ENCODE data around the gene TST. TPM values are rescaled to one million over a fixed set of nuclear protein-coding genes. Genes with fewer than 3 reads are reported as not detected.

The TST gene
- polyA plus RNA-seq, 2 of the 4 experiments (the other 2 are of a cell fraction): 43.2 to 50.1 TPM

GRCh38 chr22:37022483-37023337, 3.5 kb upstream of the TST start:
- FAIRE-seq (no peak), ATAC-seq (no peak), DNase-seq (ENCODE audit: low read depth in 1 of 2, low spot score in 1 of 2) (no peak)
- peaks cover 53% of the 10 kb centered on the region for H3K4me1 ChIP-seq
- TF ChIP-seq HDAC2 (IDR thresholded peaks at IDR 0.05): no peak
- TF ChIP-seq HOXB5 (CRISPR knock-in tag; IDR thresholded peaks at IDR 0.05): no peak
- no peak for TF ChIP-seq CHD2 (IDR thresholded peaks at IDR 0.05; ENCODE audit: low read length, partially characterized antibody)
- TF ChIP-seq HOXB13 (CRISPR knock-in tag; IDR thresholded peaks at IDR 0.05; ENCODE audit: low read depth): no peak
- TF ChIP-seq SREBF2 (IDR thresholded peaks at IDR 0.05): no peak
- no peak for TF ChIP-seq TP53 (CRISPR knock-in tag; IDR thresholded peaks at IDR 0.05)
- TF ChIP-seq KDM5A (IDR thresholded peaks at IDR 0.05): no peak
- no peak for TF ChIP-seq ZSCAN20 (CRISPR knock-in tag; IDR thresholded peaks at IDR 0.05)
- TF ChIP-seq EP300 (IDR thresholded peaks at IDR 0.05): no peak
- TF ChIP-seq KDM1A (IDR thresholded peaks at IDR 0.05; ENCODE audit: low read depth): no peak
- TF ChIP-seq HEYL (CRISPR knock-in tag; IDR thresholded peaks at IDR 0.05): no peak
- TF ChIP-seq EHMT2 (IDR thresholded peaks at IDR 0.05; ENCODE audit: low read depth): no peak
- peak overlapping the region; percentile 71 for H3K4me2 ChIP-seq
- no peak overlapping the region for H3K4me3 ChIP-seq
- ChIA-PET POLR2A (no interaction called here), CTCF (interaction anchor here (0.6 to 13.1 kb wide), 16 partner anchors 8 to 157 kb away, joined by 3 to 142 read pairs (median 4); partner anchors contain the start of gene KCTD17)
- 83% methylated on average over 11 of the region's 16 CpGs for WGBS (ENCODE audit: missing lambda C conversion rate)
- peak overlapping the region; percentile 35 to 99; a peak in 4 of 6 replicates for H3K27ac ChIP-seq
- no peaks in the 10 kb centered on the region for H3K9me3 ChIP-seq

GRCh38 chr22:37021710-37022482, 2.6 kb upstream of the TST start:
- H3K4me1 ChIP-seq: peaks cover 61% of the 10 kb centered on the region
- FAIRE-seq (no peak), ATAC-seq (peak in 1 of 2 experiments; percentile 49; a peak in 3 of 6 replicates), DNase-seq (ENCODE audit: low read depth in 1 of 2, low spot score in 1 of 2) (peak in 1 of 2 experiments; percentile 55)
- TF ChIP-seq CTCF (IDR thresholded peaks at IDR 0.05) (peak; percentile 70), RAD21 (conservative IDR thresholded peaks at IDR 0.05 in 1 of 2, IDR thresholded peaks at IDR 0.05 in 1 of 2) (peak in 1 of 2 experiments; percentile 11; a peak in 1 of 5 replicates), MAX (IDR thresholded peaks at IDR 0.05) (no peak)
- no peaks in the 10 kb centered on the region for H3K9me3 ChIP-seq
- peak overlapping the region; percentile 71 for H3K4me2 ChIP-seq
- H3K4me3 ChIP-seq: no peak overlapping the region
- POLR2A ChIA-PET: no interaction called here
- peak overlapping the region; percentile 35 to 99; a peak in 4 of 6 replicates for H3K27ac ChIP-seq
- 86% methylated on average over 7 of the region's 13 CpGs for WGBS (ENCODE audit: missing lambda C conversion rate)
- CTCF ChIA-PET: interaction anchor here (0.6 to 9.0 kb wide), 15 partner anchors 9 to 156 kb away, joined by 3 to 79 read pairs (median 4); partner anchors contain the start of gene KCTD17

GRCh38 chr22:37021041-37021440, 1.8 kb upstream of the TST start:
- WGBS (ENCODE audit: missing lambda C conversion rate): 96% methylated on average over 3 of the region's 5 CpGs
- Histone ChIP-seq H3K4me1 (peaks cover 65% of the 10 kb centered on the region), H3K4me2 (peak overlapping the region; percentile 71), H3K9me3 (no peaks in the 10 kb centered on the region), H3K4me3 (peak overlapping the region; percentile 98), H3K27ac (peak overlapping the region; percentile 99 to 100)
- ChIA-PET CTCF (interaction anchor here (0.7 to 9.0 kb wide), 10 partner anchors 10 to 155 kb away, joined by 3 to 79 read pairs (median 4); no protein-coding TSS in a partner anchor), POLR2A (interaction anchor here (0.8 to 3.3 kb wide), 2 partner anchors 9 to 11 kb away, joined by 3 to 15 read pairs; no protein-coding TSS in a partner anchor)
- no peak for ATAC-seq
- no peak for DNase-seq (ENCODE audit: low read depth in 1 of 2, low spot score in 1 of 2)
- no peak for FAIRE-seq
- no peak for TF ChIP-seq NFE2L2 (conservative IDR thresholded peaks at IDR 0.05; ENCODE audit: low read length)
- no peak for TF ChIP-seq HEYL (CRISPR knock-in tag; IDR thresholded peaks at IDR 0.05)
- TF ChIP-seq HMGXB4 (CRISPR knock-in tag; IDR thresholded peaks at IDR 0.05; ENCODE audit: borderline replicate concordance): no peak
- no peak for TF ChIP-seq PHF8 (IDR thresholded peaks at IDR 0.05; ENCODE audit: borderline replicate concordance, low read depth)
- no peak for TF ChIP-seq HES2 (IDR thresholded peaks at IDR 0.05)
- no peak for TF ChIP-seq EP300 (IDR thresholded peaks at IDR 0.05)
- no peak for TF ChIP-seq GATA3 (IDR thresholded peaks at IDR 0.05; ENCODE audit: borderline replicate concordance)
- no peak for TF ChIP-seq KDM5A (IDR thresholded peaks at IDR 0.05)
- TF ChIP-seq JUN (IDR thresholded peaks at IDR 0.05): no peak
- no peak for TF ChIP-seq MAZ (IDR thresholded peaks at IDR 0.05; ENCODE audit: borderline replicate concordance, low read depth, low read length)
- TF ChIP-seq TFCP2L1 (CRISPR knock-in tag; IDR thresholded peaks at IDR 0.05): no peak
- TF ChIP-seq RCOR1 (IDR thresholded peaks at IDR 0.05; ENCODE audit: low read depth, low read length): no peak
- TF ChIP-seq HDAC2 (IDR thresholded peaks at IDR 0.05): no peak
- no peak for TF ChIP-seq CHD4 (IDR thresholded peaks at IDR 0.05; ENCODE audit: borderline replicate concordance)
- TF ChIP-seq SREBF2 (IDR thresholded peaks at IDR 0.05): no peak
- TF ChIP-seq JUNB (IDR thresholded peaks at IDR 0.05): no peak
- TF ChIP-seq HOXB13 (CRISPR knock-in tag; IDR thresholded peaks at IDR 0.05; ENCODE audit: low read depth): no peak
- TF ChIP-seq KDM1A (IDR thresholded peaks at IDR 0.05; ENCODE audit: low read depth): no peak
